ENCODE results near the gene SIK3. TPM values are rescaled to one million over a fixed set of nuclear protein-coding genes. Genes with fewer than 3 reads are reported as not detected.

SIK3 gene
- total RNA-seq, 2 donors from 2014 or later: 26.7 to 28.0 TPM

DNA sequence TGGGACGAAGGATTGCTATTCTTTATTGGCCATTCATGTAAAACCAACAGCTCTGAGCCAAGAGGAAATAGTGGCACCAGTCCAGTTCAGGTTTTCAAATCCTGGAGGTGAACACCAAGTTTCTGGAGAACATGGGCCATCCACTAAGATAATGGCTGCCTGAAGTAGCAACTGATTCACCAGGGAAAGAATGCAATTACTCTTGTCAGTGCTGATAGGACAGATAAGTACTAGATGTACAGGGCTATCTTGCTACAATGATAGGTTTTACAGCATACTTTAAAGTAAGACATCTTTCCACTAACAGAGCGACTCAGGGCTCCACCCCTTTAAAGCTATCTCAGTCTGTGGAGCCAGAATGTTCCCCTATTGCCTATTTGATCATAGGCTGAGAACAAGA, 224.0 kb downstream of the SIK3 start:
- Histone ChIP-seq H3K9ac (ENCODE audit: low read depth in 2 of 2, low read length in 2 of 2) (no peak overlapping the region), H3K9me3 (no peaks in the 10 kb centered on the region), H3K27ac (no peak overlapping the region), H3K36me3 (peaks cover 3% of the 10 kb centered on the region), H3K4me3 (no peak overlapping the region), H3K4me1 (no peaks in the 10 kb centered on the region), H3K27me3 (no peaks in the 10 kb centered on the region)
- TF ChIP-seq, protein P1, sequence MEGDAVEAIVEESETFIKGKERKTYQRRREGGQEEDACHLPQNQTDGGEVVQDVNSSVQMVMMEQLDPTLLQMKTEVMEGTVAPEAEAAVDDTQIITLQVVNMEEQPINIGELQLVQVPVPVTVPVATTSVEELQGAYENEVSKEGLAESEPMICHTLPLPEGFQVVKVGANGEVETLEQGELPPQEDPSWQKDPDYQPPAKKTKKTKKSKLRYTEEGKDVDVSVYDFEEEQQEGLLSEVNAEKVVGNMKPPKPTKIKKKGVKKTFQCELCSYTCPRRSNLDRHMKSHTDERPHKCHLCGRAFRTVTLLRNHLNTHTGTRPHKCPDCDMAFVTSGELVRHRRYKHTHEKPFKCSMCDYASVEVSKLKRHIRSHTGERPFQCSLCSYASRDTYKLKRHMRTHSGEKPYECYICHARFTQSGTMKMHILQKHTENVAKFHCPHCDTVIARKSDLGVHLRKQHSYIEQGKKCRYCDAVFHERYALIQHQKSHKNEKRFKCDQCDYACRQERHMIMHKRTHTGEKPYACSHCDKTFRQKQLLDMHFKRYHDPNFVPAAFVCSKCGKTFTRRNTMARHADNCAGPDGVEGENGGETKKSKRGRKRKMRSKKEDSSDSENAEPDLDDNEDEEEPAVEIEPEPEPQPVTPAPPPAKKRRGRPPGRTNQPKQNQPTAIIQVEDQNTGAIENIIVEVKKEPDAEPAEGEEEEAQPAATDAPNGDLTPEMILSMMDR (IDR thresholded peaks at IDR 0.05): no peak
- intact Hi-C loops (cut with DNase I): loop anchor here (10.0 kb wide), 1 partner anchor 351 kb away; no protein-coding TSS in a partner anchor
- DNase-seq: no peak

DNA sequence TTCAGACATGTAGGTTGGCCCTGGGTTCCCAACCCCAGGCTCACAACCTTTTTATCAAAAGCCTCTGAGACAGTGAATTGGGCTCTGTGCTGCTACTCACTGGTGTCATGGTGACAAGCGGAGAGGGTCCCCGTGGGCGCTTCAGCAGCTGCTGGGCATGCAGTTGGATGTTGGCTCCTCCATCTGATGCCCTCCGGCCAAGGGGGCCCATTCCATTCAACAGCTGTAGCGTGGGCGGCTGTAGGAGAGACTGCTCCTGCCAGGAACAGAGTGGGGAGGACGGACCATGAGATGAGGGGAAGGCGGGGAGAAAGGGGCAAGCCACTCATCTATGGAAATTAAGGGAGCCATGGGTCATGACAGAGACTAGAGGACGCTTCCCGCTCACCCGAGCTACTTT, 224.8 kb downstream of the SIK3 start:
- no peak overlapping the region for H3K4me3 ChIP-seq

DNA sequence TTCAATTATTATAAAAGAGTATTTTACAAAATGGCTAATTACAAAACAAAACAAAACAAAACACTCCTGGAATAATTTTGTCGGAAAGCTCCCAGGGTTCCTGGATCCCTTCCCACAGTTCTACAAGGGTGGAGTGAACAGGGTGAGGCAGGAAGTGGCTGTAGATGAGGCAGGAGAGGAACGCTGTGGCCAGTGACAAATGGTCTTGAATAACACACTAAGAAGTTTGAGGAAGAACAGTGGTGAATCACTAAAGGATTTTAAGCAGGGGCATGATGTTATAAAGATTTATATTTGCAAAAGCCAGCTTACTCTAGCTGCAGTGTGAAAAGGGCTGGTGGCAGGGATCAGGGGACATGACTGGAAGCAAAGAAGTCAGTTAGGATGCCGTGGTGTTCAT, 227.0 kb downstream of the SIK3 start:
- H3K27ac ChIP-seq: no peak overlapping the region
- no peaks in the 10 kb centered on the region for H3K27me3 ChIP-seq
- H3K9ac ChIP-seq (ENCODE audit: low read depth in 2 of 2, low read length in 2 of 2): no peak overlapping the region
- no peaks in the 10 kb centered on the region for H3K9me3 ChIP-seq
- H3K4me1 ChIP-seq: no peaks in the 10 kb centered on the region
- DNase-seq: no peak
- no peak overlapping the region for H3K4me3 ChIP-seq
- intact Hi-C loops (cut with DNase I): loop anchor here (10.0 kb wide), 1 partner anchor 354 kb away; no protein-coding TSS in a partner anchor
- TF ChIP-seq, protein P1 (IDR thresholded peaks at IDR 0.05): no peak
- peaks cover 8% of the 10 kb centered on the region for H3K36me3 ChIP-seq

More for the DNA sequence above, 224.8 kb downstream of the SIK3 start:
- H3K27ac ChIP-seq: no peak overlapping the region
- H3K27me3 ChIP-seq: no peaks in the 10 kb centered on the region
- H3K9ac ChIP-seq (ENCODE audit: low read depth in 2 of 2, low read length in 2 of 2): no peak overlapping the region
- peaks cover 3% of the 10 kb centered on the region for H3K36me3 ChIP-seq
- H3K9me3 ChIP-seq: no peaks in the 10 kb centered on the region
- no peaks in the 10 kb centered on the region for H3K4me1 ChIP-seq
- TF ChIP-seq, protein P1 (IDR thresholded peaks at IDR 0.05): no peak
- intact Hi-C loops (cut with DNase I): loop anchor here (10.0 kb wide), 1 partner anchor 351 kb away; no protein-coding TSS in a partner anchor
- no peak for DNase-seq

DNA sequence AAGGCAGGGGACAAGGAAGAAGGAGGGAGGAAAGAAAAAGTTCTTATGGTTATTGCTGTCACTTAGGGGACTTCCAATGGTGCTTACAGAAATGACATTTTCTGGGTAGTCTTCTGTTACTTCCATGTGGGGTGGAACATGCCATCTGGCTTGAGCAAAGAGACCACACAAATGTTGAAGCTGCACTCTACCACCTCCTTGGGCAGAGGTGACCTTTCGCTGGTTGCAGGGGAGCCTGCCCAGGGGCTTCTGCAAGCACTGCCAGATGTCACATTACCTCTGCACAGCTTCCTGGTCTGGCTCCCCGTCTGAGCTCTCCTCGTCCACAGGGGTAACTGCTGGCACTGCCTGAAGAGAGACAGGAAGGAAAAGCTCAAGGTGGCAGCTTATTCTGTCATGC, 228.2 kb downstream of the SIK3 start:
- intact Hi-C loops (cut with DNase I): loop anchor here (10.0 kb wide), 1 partner anchor 355 kb away; no protein-coding TSS in a partner anchor

DNA sequence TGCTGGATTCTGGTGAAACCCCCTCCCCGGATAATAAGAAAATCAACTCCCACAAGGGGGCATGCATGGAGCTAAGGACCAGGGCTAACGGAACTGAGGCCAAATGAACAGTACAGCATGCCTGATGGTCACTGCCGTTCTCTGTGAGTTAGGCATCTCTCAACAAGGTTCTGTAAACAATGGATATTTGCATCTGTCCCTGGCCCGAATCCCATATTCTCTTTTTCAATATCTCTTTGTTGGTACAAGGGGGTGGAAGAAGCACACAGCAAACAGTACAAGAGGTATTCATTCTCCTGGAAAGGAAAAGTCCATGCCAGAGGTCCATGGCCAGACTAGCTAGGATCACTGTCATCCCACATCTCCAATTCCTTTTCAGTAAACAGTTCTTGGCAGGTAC, 228.6 kb downstream of the SIK3 start:
- no peaks in the 10 kb centered on the region for H3K4me1 ChIP-seq
- H3K36me3 ChIP-seq: peaks cover 8% of the 10 kb centered on the region
- DNase-seq: no peak
- no peaks in the 10 kb centered on the region for H3K27me3 ChIP-seq
- intact Hi-C loops (cut with DNase I): loop anchor here (10.0 kb wide), 1 partner anchor 355 kb away; no protein-coding TSS in a partner anchor
- H3K27ac ChIP-seq: no peak overlapping the region
- H3K4me3 ChIP-seq: no peak overlapping the region
- TF ChIP-seq, protein P1 (IDR thresholded peaks at IDR 0.05): no peak
- H3K9me3 ChIP-seq: no peaks in the 10 kb centered on the region
- no peak overlapping the region for H3K9ac ChIP-seq (ENCODE audit: low read depth in 2 of 2, low read length in 2 of 2)

More for the DNA sequence above, 228.2 kb downstream of the SIK3 start:
- Histone ChIP-seq H3K4me3 (no peak overlapping the region), H3K27ac (no peak overlapping the region), H3K27me3 (no peaks in the 10 kb centered on the region), H3K36me3 (peaks cover 8% of the 10 kb centered on the region), H3K9ac (ENCODE audit: low read depth in 2 of 2, low read length in 2 of 2) (no peak overlapping the region), H3K4me1 (no peaks in the 10 kb centered on the region), H3K9me3 (no peaks in the 10 kb centered on the region)
- DNase-seq: no peak
- TF ChIP-seq, protein P1 (IDR thresholded peaks at IDR 0.05): no peak
